Posterior vena cava (tissue), 2 donors: ENCODE results near the gene FHL5. TPM values are rescaled to one million over a fixed set of nuclear protein-coding genes. Genes with fewer than 3 reads are reported as not detected.
A peak's percentile ranks its signal among the peaks of the same experiment; 100 is the strongest.
"Not testable (repeated sequence)": the region's sequence is repeated elsewhere in the genome, so short reads cannot be mapped to it uniquely, and the experiment has no call there.

ENCODE experiments used
- DNase-seq: peaks from one replicate; pipeline ENCODE4 v3.0.0-alpha.2; 2020; ENCODE audit warnings: low spot score
- intact Hi-C, 2 donors: fragments of 100-400 bp; cut with DNase I; formaldehyde crosslinking; loops; one replicate each; pipeline versions ENCODE4 v1.14.1 to v1.14.2; 2022 to 2023
- long read RNA-seq, 2 donors: library from polyadenylated mRNA; unstranded; transcript quantifications; one replicate each; pipeline ENCODE4 v2.0.0, GENCODE V29; 2020 to 2021
- total RNA-seq, 2 donors: library from RNA; stranded (reverse); fragmentation: NEBNext Ultra II Directional; extraction: Animal tissue kit (Norgen Biotek cat#: 25700); gene quantifications; one replicate each; pipeline ENCODE4 v1.2.1, GENCODE V29; 2021
- donor health status: DM: yes; HTN: yes; CAD: no.
- donor health status: DM: yes; HTN: yes; CAD: no.

FHL5 gene, protein sequence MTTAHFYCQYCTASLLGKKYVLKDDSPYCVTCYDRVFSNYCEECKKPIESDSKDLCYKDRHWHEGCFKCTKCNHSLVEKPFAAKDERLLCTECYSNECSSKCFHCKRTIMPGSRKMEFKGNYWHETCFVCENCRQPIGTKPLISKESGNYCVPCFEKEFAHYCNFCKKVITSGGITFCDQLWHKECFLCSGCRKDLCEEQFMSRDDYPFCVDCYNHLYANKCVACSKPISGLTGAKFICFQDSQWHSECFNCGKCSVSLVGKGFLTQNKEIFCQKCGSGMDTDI
- 10 to 100 TPM; 37.9 to 56.0 TPM for total RNA-seq
- long read RNA-seq, donor 1, partial matches to known transcripts: 7 of 15 reads
- long read RNA-seq, donor 1, other reads (novel, unspliced or antisense): 8 of 15 reads
- long read RNA-seq, donor 2, partial matches to known transcripts: 50 of 74 reads
- long read RNA-seq, donor 2, other reads (novel, unspliced or antisense): 24 of 74 reads

DNA sequence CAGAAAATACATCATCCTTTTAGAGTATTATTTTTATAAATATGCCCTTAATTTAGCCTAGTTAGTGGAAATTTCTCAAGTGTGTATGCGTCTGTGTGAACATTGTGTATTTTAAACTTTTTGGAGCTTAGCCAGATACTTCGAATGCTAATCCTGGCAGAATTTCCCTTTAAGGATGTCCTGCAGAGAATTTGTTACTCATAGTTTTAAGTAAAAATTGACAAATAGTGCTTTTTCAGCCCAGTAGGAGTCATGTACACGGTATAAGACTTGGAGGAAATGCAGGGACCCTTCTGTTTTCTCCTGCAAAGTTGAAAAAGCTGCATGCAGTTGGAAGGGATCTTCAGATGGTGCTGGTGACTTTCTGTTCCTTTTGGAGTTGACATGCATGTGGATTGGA is at the start of gene FHL5:
TSS of gene FHL5 (plus strand) at position 243 of the 400 bp plus-strand sequence. CDS start 40,486 bp downstream, outside the sequence.
- intact Hi-C loops: no loop called here

GRCh38 chr6:96520171-96521115 is 42.5 kb upstream of the FHL5 start:
- intact Hi-C loops: loop anchor here in 1 of 2 donors (10.0 kb wide), 1 partner anchor 374 kb away; the partner anchor contains the start of gene NDUFAF4

More for the DNA sequence above, at the start of gene FHL5:
- no peak for DNase-seq

GRCh38 chr6:96521306-96521643 is 41.7 kb upstream of the FHL5 start:
- DNase-seq: no peak
- intact Hi-C loops: loop anchor here in 1 of 2 donors (10.0 kb wide), 1 partner anchor 374 kb away; the partner anchor contains the start of gene NDUFAF4

More at GRCh38 chr6:96520171-96521115, 42.5 kb upstream of the FHL5 start:
- DNase-seq: no peak

- intact Hi-C loops: loop anchor here in 1 of 2 donors (10.0 kb wide), 1 partner anchor 373 kb away; the partner anchor contains the start of gene NDUFAF4
- DNase-seq: peak; percentile 98
These were observed 41.1 kb upstream of the FHL5 start, which contains the start of gene UFL1 for GRCh38 chr6:96521644-96522464. Gene UFL1, plus strand, starts transcription at chr6:96521806. Its CDS starts 68 bp downstream, at chr6:96521874.

DNA sequence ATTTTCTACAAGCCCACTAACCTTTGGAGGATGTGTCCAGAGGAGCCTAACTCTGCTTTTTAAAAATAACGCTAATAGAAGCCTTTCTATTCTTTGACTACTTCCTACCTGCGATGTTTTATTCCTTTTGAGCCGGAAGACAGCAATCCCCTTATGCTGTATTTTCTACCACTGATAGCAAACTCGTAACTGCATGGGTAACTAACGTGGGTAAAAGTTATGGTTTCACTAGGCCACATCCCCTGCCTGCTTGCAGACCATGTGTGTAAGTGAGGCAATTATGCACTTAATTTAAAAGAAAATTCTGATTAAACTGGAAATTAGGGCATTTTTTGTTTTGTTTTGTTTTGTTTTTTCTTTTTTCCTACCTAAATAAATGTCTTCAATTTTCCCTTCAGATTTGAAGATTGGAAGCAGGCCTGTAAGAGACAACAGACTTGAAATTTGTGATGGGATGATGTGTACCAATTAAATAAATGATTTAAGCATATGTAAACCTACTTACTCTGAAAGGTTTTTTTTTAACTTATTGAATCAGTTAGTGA is 40.4 kb upstream of the FHL5 start:
- DNase-seq: no peak
- intact Hi-C loops: loop anchor here in 1 of 2 donors (10.0 kb wide), 1 partner anchor 372 kb away; the partner anchor contains the start of gene NDUFAF4

DNA sequence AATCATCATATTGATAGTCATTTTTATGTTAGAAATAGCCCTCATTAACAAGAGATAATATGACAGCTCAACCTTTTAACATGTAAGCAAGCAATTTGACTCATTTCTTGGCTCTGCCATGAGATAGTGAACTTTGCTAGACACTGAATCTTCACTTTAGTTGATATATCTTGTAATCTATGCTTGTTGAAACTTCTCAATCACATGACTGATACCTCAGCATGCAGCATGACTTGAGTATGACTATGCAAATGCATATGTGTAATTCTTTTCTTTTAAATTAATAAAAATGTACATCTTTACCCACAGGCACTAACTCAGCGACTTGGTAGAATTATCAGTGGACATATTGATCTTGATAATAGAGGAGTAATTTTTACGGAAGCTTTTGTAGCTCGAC is 34.7 kb upstream of the FHL5 start:
- intact Hi-C loops: loop anchor here in 1 of 2 donors (10.0 kb wide), 1 partner anchor 367 kb away; the partner anchor contains the start of gene NDUFAF4
- DNase-seq: no peak

DNA sequence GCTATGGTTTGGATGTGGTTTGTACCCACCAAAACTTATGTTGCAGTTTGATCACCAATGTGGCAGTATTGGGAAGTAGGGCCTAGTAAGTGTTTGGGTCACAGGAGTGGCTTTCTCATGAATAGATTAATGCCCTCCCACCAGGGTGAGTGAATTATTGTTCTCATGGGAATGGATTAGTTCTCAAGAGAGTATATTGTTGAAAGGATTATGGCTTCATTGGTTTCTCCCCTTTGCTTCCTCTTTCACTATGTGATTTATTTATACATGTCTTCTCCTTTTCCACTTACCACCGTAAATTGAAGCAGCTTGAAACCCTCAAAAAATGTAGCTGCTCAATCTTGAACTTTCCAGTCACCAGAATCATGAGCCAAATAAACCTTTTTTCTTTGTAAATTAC is 30.5 kb upstream of the FHL5 start:
- intact Hi-C loops: no loop called here
- DNase-seq: no peak

GRCh38 chr6:96537726-96538125 is 25.2 kb upstream of the FHL5 start:
- intact Hi-C loops: no loop called here
- no peak for DNase-seq

GRCh38 chr6:96542702-96543101 is 20.2 kb upstream of the FHL5 start:
- intact Hi-C loops: loop anchor here in 1 of 2 donors (10.0 kb wide), 1 partner anchor 512 kb away; no protein-coding TSS in a partner anchor
- DNase-seq: no peak

- intact Hi-C loops: loop anchor here in 1 of 2 donors (10.0 kb wide), 1 partner anchor 509 kb away; no protein-coding TSS in a partner anchor
- no peak for DNase-seq
These were observed 17.0 kb upstream of the FHL5 start for GRCh38 chr6:96545882-96546281.

- intact Hi-C loops: loop anchor here in 1 of 2 donors (10.0 kb wide), 1 partner anchor 507 kb away; no protein-coding TSS in a partner anchor
- no peak for DNase-seq
These were observed 15.3 kb upstream of the FHL5 start for GRCh38 chr6:96547654-96548053.

- intact Hi-C loops: no loop called here
- DNase-seq: no peak
These were observed 8.4 kb upstream of the FHL5 start for GRCh38 chr6:96554558-96554957.

DNA sequence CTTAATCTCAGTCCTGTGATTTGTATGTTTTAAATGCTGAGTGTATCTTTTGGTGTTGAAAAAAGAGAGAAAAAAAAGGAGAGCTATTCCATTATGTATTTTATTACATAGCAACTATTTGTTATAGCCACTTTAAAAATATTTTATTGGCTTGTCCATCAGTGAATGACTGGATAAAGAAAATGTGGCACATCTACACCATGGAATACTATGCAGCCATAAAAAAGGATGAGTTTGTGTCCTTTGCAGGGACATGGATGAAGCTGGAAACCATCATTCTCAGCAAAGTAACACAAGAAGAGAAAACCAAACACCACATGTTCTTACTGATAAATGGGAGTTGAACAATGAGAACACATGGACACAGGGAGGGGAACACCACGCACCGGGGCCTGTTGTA is 3.2 kb upstream of the FHL5 start:
- DNase-seq, intact Hi-C loops: not testable (repeated sequence)

- DNase-seq: no peak
- intact Hi-C loops: no loop called here
These were observed 925 bp downstream of the FHL5 start for GRCh38 chr6:96563853-96564252.

- no peak for DNase-seq
- intact Hi-C loops: no loop called here
These were observed 7.1 kb downstream of the FHL5 start for GRCh38 chr6:96570053-96570452.

- intact Hi-C loops: no loop called here
These were observed 8.6 kb downstream of the FHL5 start for GRCh38 chr6:96571551-96571950.

GRCh38 chr6:96575359-96575758 is 12.4 kb downstream of the FHL5 start:
- no peak for DNase-seq
- intact Hi-C loops: no loop called here

More at GRCh38 chr6:96571551-96571950, 8.6 kb downstream of the FHL5 start:
- no peak for DNase-seq

GRCh38 chr6:96576221-96576620 is 13.3 kb downstream of the FHL5 start:
- no peak for DNase-seq
- intact Hi-C loops: no loop called here
